ENCODE measurements around the gene NTM.
"Not testable (repeated sequence)": the region's sequence is repeated elsewhere in the genome, so short reads cannot be mapped to it uniquely, and the experiment has no call there.

The NTM gene

DNA sequence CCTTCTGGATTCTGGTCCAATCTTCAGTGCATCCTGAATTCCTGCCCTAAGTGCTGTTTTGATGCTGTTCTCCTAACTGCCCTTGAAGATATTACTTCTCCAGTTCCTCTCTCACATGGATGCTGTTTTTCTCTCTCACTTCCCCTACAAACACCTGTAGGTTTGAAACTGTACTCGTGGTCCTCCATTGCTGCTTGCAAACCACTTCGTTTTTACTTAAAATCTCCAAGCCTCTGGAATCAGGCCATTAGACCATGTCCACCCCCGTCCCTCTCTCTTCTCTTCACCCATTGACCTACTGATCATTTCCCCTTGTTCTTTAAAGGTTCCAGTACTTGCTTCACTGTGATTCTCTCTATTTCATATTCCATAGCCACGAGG is 988.1 kb downstream of the NTM start:
- Histone ChIP-seq H3K9ac (ENCODE audit: low read length) (peak overlapping the region; percentile 81), H3K4me2 (ENCODE audit: low read length) (peak overlapping the region; percentile 96)

DNA sequence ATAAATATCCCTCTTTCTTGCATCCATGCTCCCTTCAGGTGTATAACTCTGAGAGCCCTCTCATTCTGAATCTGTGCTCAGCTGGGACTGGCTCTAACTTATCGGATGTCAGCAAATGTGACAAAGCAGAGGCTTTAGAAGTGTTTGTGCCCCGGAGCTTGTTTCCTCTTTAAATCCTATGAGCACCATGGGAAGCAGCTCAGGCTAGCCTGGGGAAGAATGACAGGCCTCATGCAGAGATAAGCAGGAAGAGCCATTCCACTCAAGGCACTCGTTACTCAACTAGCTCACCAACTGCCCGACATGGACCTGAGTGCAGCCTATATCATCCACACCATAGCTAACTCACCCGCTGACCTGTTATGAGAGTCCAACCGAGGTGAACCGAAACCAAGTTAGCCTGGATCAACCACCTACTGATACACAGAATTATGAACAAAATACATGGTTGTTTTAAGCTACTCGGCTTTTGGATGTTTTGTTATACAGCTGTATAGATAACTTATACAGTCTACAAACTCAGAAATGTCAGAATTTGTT is 990.7 kb downstream of the NTM start:
- H3K79me2 ChIP-seq (ENCODE audit: low read length): no peaks in the 10 kb centered on the region
- peak overlapping the region; percentile 99 for H3K27ac ChIP-seq (ENCODE audit: low read length)
- peaks cover 57% of the 10 kb centered on the region for H3K4me1 ChIP-seq (ENCODE audit: low read length)
- H3K9ac ChIP-seq (ENCODE audit: low read length): peak overlapping the region; percentile 81
- peaks cover 13% of the 10 kb centered on the region for H3K9me3 ChIP-seq (ENCODE audit: insufficient read depth, low read length)
- no peaks in the 10 kb centered on the region for H3K27me3 ChIP-seq (ENCODE audit: low read depth, low read length)
- TF ChIP-seq EZH2phosphoT487 (IDR thresholded peaks at IDR 0.05; ENCODE audit: low read depth): no peak
- TF ChIP-seq, protein P1, sequence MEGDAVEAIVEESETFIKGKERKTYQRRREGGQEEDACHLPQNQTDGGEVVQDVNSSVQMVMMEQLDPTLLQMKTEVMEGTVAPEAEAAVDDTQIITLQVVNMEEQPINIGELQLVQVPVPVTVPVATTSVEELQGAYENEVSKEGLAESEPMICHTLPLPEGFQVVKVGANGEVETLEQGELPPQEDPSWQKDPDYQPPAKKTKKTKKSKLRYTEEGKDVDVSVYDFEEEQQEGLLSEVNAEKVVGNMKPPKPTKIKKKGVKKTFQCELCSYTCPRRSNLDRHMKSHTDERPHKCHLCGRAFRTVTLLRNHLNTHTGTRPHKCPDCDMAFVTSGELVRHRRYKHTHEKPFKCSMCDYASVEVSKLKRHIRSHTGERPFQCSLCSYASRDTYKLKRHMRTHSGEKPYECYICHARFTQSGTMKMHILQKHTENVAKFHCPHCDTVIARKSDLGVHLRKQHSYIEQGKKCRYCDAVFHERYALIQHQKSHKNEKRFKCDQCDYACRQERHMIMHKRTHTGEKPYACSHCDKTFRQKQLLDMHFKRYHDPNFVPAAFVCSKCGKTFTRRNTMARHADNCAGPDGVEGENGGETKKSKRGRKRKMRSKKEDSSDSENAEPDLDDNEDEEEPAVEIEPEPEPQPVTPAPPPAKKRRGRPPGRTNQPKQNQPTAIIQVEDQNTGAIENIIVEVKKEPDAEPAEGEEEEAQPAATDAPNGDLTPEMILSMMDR (IDR thresholded peaks at IDR 0.05; ENCODE audit: low read depth, low read length): no peak
- H2AFZ ChIP-seq (ENCODE audit: low read depth, low read length): peak overlapping the region; percentile 86
- H3K4me2 ChIP-seq (ENCODE audit: low read length): peak overlapping the region; percentile 96
- no peaks in the 10 kb centered on the region for H4K20me1 ChIP-seq (ENCODE audit: insufficient read depth, low read length)
- peaks cover 4% of the 10 kb centered on the region for H3K36me3 ChIP-seq (replicated peaks; ENCODE audit: low read depth, low read length)
- peak overlapping the region; percentile 3 for H3K4me3 ChIP-seq (ENCODE audit: low read length)

More for the DNA sequence above, 988.1 kb downstream of the NTM start:
- TF ChIP-seq, protein P1 (IDR thresholded peaks at IDR 0.05; ENCODE audit: low read depth, low read length): no peak
- H3K36me3 ChIP-seq (replicated peaks; ENCODE audit: low read depth, low read length): peaks cover 4% of the 10 kb centered on the region
- no peak overlapping the region; the same call in 1 of the 2 replicates for H2AFZ ChIP-seq (ENCODE audit: low read depth, low read length)
- peak overlapping the region; percentile 71 for H3K4me3 ChIP-seq (ENCODE audit: low read length)
- H3K27me3 ChIP-seq (ENCODE audit: low read depth, low read length): no peaks in the 10 kb centered on the region
- H4K20me1 ChIP-seq (ENCODE audit: insufficient read depth, low read length): no peaks in the 10 kb centered on the region
- H3K9me3 ChIP-seq (ENCODE audit: insufficient read depth, low read length): peaks cover 11% of the 10 kb centered on the region
- H3K79me2 ChIP-seq (ENCODE audit: low read length): no peaks in the 10 kb centered on the region
- peaks cover 65% of the 10 kb centered on the region for H3K4me1 ChIP-seq (ENCODE audit: low read length)
- peak overlapping the region; percentile 99 for H3K27ac ChIP-seq (ENCODE audit: low read length)

DNA sequence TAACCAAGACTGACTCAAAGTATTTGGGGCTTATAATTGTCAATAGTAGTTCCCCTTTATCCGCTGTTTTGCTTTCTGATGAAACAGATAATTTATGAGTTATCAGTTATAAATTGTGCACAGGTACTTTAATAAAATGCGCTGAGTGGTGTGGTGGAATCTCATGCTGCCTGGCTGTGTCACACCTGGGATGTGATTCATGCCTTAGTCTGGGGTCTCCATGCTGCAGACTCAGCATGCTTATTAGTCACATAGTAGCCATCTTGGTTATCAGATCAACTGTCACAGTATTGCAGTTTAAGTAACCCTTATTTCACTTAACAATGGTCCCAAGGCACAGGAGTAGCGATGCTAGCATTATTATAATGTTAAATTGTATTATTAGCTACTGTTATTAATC is 995.2 kb downstream of the NTM start:
- Histone ChIP-seq H3K9me3 (ENCODE audit: insufficient read depth, low read length) (peaks cover 13% of the 10 kb centered on the region), H4K20me1 (ENCODE audit: insufficient read depth, low read length) (no peaks in the 10 kb centered on the region), H2AFZ (ENCODE audit: low read depth, low read length) (no peak overlapping the region), H3K9ac (ENCODE audit: low read length) (no peak overlapping the region), H3K27ac (ENCODE audit: low read length) (no peak overlapping the region), H3K27me3 (ENCODE audit: low read depth, low read length) (no peaks in the 10 kb centered on the region), H3K4me3 (ENCODE audit: low read length) (no peak overlapping the region), H3K4me2 (ENCODE audit: low read length) (no peak overlapping the region), H3K36me3 (replicated peaks; ENCODE audit: low read depth, low read length) (peaks cover 4% of the 10 kb centered on the region), H3K4me1 (ENCODE audit: low read length) (peaks cover 12% of the 10 kb centered on the region), H3K79me2 (ENCODE audit: low read length) (no peaks in the 10 kb centered on the region)
- TF ChIP-seq EZH2phosphoT487 (IDR thresholded peaks at IDR 0.05; ENCODE audit: low read depth): no peak
- TF ChIP-seq, protein P1 (IDR thresholded peaks at IDR 0.05; ENCODE audit: low read depth, low read length): no peak

DNA sequence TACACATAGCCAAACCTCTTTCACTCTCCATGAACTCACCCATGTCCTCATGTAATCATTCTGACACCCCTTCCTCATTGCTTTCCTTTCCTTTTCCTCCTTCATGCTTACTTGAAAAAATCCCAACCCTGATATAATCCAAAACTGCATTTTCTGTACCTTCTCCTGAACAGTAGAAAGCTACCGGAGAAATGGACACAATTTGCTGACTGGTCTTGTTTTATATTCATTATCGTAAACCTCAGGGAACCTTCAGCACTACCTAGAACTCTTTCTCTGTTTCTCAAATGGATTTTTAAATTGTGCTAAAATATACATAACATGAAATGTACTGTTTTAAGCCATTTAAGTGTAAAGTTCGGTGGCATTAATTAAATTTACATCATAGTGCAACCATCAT is 996.9 kb downstream of the NTM start:
- peaks cover 13% of the 10 kb centered on the region for H3K9me3 ChIP-seq (ENCODE audit: insufficient read depth, low read length)
- TF ChIP-seq, protein P1 (IDR thresholded peaks at IDR 0.05; ENCODE audit: low read depth, low read length): no peak
- no peak for TF ChIP-seq EZH2phosphoT487 (IDR thresholded peaks at IDR 0.05; ENCODE audit: low read depth)
- no peak overlapping the region for H2AFZ ChIP-seq (ENCODE audit: low read depth, low read length)
- no peaks in the 10 kb centered on the region for H4K20me1 ChIP-seq (ENCODE audit: insufficient read depth, low read length)
- no peak overlapping the region for H3K9ac ChIP-seq (ENCODE audit: low read length)
- no peak overlapping the region for H3K27ac ChIP-seq (ENCODE audit: low read length)
- no peak overlapping the region for H3K4me3 ChIP-seq (ENCODE audit: low read length)
- H3K27me3 ChIP-seq (ENCODE audit: low read depth, low read length): no peaks in the 10 kb centered on the region
- peaks cover 4% of the 10 kb centered on the region for H3K36me3 ChIP-seq (replicated peaks; ENCODE audit: low read depth, low read length)
- no peaks in the 10 kb centered on the region for H3K4me1 ChIP-seq (ENCODE audit: low read length)
- no peaks in the 10 kb centered on the region for H3K79me2 ChIP-seq (ENCODE audit: low read length)
- no peak overlapping the region for H3K4me2 ChIP-seq (ENCODE audit: low read length)

DNA sequence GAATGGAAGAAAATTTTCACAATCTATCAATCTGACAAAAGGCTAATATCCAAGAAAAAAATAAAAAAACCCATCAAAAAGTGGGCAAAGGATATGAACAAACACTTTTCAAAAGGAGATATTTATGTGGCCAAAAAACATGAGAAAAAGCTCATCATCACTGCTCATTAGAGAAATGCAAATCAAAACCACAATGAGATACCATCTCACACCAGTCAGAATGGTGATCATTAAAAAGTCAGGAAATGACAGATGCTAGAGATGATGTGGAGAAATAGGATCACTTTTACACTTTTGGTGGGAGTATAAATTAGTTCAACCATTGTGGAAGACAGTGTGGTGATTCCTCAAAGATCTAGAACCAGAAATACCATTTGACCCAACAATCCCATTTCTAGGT is 999.7 kb downstream of the NTM start:
- not testable (repeated sequence) for H3K9ac ChIP-seq (ENCODE audit: low read length); H3K27me3 ChIP-seq (ENCODE audit: low read depth, low read length); H3K27ac ChIP-seq (ENCODE audit: low read length); H3K79me2 ChIP-seq (ENCODE audit: low read length); H3K36me3 ChIP-seq (replicated peaks; ENCODE audit: low read depth, low read length); H4K20me1 ChIP-seq (ENCODE audit: insufficient read depth, low read length); H3K4me3 ChIP-seq (ENCODE audit: low read length); H3K9me3 ChIP-seq (ENCODE audit: insufficient read depth, low read length); H3K4me2 ChIP-seq (ENCODE audit: low read length); H2AFZ ChIP-seq (ENCODE audit: low read depth, low read length)
- H3K4me1 ChIP-seq (ENCODE audit: low read length): peaks cover 16% of the 10 kb centered on the region

Measured in OCI-LY3 (cell line).